ENCODE results near the gene LRRC59. TPM values are rescaled to one million over a fixed set of nuclear protein-coding genes. Genes with fewer than 3 reads are reported as not detected.

LRRC59 gene
- total and polyA plus RNA-seq, 2 of the 8 experiments (the other 6 are each of a cell fraction or from before 2014, with no cell fraction given), result 48.3 to 117 TPM

- TF ChIP-seq CHD7 (IDR thresholded peaks at IDR 0.05; ENCODE audit: insufficient replicate concordance, low read length) (no peak), CREB1 (IDR thresholded peaks at IDR 0.05) (0 out of 2 replicates have a peak, but pooled peaks have one; percentile 23), E2F6 (IDR thresholded peaks at IDR 0.05) (no peak), KDM1A (IDR thresholded peaks at IDR 0.05; ENCODE audit: borderline replicate concordance, low read length) (no peak), SP2 (IDR thresholded peaks at IDR 0.05; ENCODE audit: low read length) (no peak), CHD1 (IDR thresholded peaks at IDR 0.05; ENCODE audit: low read depth, low read length) (no peak), ATF2 (IDR thresholded peaks at IDR 0.05; ENCODE audit: low read length) (peak; percentile 52; the same call in 1 of the 2 replicates)
Observed at GRCh38 chr17:50361561-50362480, 35.5 kb downstream of the LRRC59 start (continued).
